ENCODE measurements around the gene PDE1A.

PDE1A gene

GRCh38 chr2:182267971-182268370 lies 158.9 kb downstream of the PDE1A start:
- no peak for DNase-seq (ENCODE audit: low read depth)

- DNase-seq (ENCODE audit: low read depth), result no peak
Measured at GRCh38 chr2:182266909-182267308, 159.9 kb downstream of the PDE1A start.

GRCh38 chr2:182265718-182266117 lies 161.1 kb downstream of the PDE1A start:
- no peak for DNase-seq (ENCODE audit: low read depth)

GRCh38 chr2:182261860-182262387 lies 164.9 kb downstream of the PDE1A start:
- DNase-seq (ENCODE audit: low read depth), result no peak

GRCh38 chr2:182259629-182260150 lies 167.1 kb downstream of the PDE1A start:
- no peak for DNase-seq (ENCODE audit: low read depth)

GRCh38 chr2:182252534-182252933 lies 174.3 kb downstream of the PDE1A start:
- DNase-seq (ENCODE audit: low read depth), result no peak

GRCh38 chr2:182248898-182249297 lies 177.9 kb downstream of the PDE1A start:
- DNase-seq (ENCODE audit: low read depth), result no peak

GRCh38 chr2:182248362-182248761 lies 178.5 kb downstream of the PDE1A start:
- no peak for DNase-seq (ENCODE audit: low read depth)

GRCh38 chr2:182247831-182248230 lies 179.0 kb downstream of the PDE1A start:
- DNase-seq (ENCODE audit: low read depth), result no peak

- no peak for DNase-seq (ENCODE audit: low read depth)
Measured at GRCh38 chr2:182245963-182246362, 180.9 kb downstream of the PDE1A start.

- DNase-seq (ENCODE audit: low read depth), result no peak
Measured at GRCh38 chr2:182242609-182243008, 184.2 kb downstream of the PDE1A start.

GRCh38 chr2:182241936-182242335 lies 184.9 kb downstream of the PDE1A start:
- DNase-seq (ENCODE audit: low read depth), result no peak

- DNase-seq (ENCODE audit: low read depth), result no peak
Measured at GRCh38 chr2:182240862-182241371, 185.9 kb downstream of the PDE1A start.

- DNase-seq (ENCODE audit: low read depth), result no peak
Measured at GRCh38 chr2:182230561-182230960, 196.3 kb downstream of the PDE1A start.

GRCh38 chr2:182229297-182229696 lies 197.5 kb downstream of the PDE1A start:
- no peak for DNase-seq (ENCODE audit: low read depth)

GRCh38 chr2:182228741-182229140 lies 198.1 kb downstream of the PDE1A start:
- no peak for DNase-seq (ENCODE audit: low read depth)

- no peak for DNase-seq (ENCODE audit: low read depth)
Measured at GRCh38 chr2:182228073-182228473, 198.8 kb downstream of the PDE1A start.

GRCh38 chr2:182226807-182227206 lies 200.0 kb downstream of the PDE1A start:
- no peak for DNase-seq (ENCODE audit: low read depth)

- no peak for DNase-seq (ENCODE audit: low read depth)
Measured at GRCh38 chr2:182224669-182225068, 202.2 kb downstream of the PDE1A start.

- no peak for DNase-seq (ENCODE audit: low read depth)
Measured at GRCh38 chr2:182220998-182221397, 205.8 kb downstream of the PDE1A start.

- no peak for DNase-seq (ENCODE audit: low read depth)
Measured at GRCh38 chr2:182220335-182220734, 206.5 kb downstream of the PDE1A start.

- DNase-seq (ENCODE audit: low read depth), result no peak
Measured at GRCh38 chr2:182210669-182211068, 216.2 kb downstream of the PDE1A start.

- DNase-seq (ENCODE audit: low read depth), result no peak
Measured at GRCh38 chr2:182208421-182208820, 218.4 kb downstream of the PDE1A start.

- no peak for DNase-seq (ENCODE audit: low read depth)
Measured at GRCh38 chr2:182207049-182207746, 219.6 kb downstream of the PDE1A start.

Measured in stimulated activated CD8-positive, alpha-beta memory T cell treated with anti-CD3 and anti-CD28 coated beads, Interleukin-12 subunit alpha, Interleukin-12 subunit beta, amount 100 ng/mL, for 4 hours (primary cell).